GM18909 (cell line): ENCODE results near the gene ATXN1.

Experiments
- ATAC-seq: cut with Tn5 transposase; IDR thresholded peaks from one replicate; pipeline ENCODE4 v1.9.1; 2021; ENCODE audit warnings: mild to moderate bottlenecking; ENCODE audit not compliant: unreplicated experiment, poor library complexity

ATXN1 gene

DNA sequence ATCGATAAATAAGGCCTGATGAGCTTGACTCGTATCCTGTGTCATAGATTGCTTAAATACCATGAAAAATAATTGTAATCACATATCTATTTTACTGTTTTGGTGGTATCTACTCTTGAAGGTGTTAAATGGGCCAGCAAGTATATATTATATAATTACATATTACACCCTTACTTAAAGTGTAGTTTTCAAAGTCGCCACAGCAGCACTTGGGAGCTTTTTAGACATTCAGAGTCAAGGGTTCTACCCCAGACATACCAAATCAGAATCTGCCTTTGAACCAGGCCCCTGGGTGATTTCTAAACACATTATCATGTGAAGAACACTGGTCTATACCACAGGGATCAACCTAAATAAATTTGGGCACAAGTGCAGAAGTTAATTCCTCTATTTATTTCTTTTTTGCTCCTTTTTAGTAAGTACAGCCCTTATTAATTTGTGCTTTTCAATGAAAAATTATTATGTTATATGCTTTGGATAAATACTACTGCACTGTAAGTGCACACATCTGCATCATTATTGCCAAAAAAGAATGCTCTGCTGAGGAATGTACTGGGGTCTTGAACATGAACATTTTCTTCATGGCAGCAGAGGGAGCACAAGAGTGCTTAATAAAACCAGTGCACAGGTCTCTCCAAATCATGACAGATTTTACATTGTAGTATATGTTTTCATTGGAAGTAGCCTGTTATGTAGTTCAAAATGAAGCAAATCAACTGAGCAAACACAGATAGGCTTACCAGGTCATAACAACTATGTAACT lies 3.1 kb upstream of the ATXN1 start:
- ATAC-seq: no peak

- ATAC-seq: peak; percentile 24
These were observed 1.6 kb upstream of the ATXN1 start for GRCh38 chr6:16762550-16763477.

DNA sequence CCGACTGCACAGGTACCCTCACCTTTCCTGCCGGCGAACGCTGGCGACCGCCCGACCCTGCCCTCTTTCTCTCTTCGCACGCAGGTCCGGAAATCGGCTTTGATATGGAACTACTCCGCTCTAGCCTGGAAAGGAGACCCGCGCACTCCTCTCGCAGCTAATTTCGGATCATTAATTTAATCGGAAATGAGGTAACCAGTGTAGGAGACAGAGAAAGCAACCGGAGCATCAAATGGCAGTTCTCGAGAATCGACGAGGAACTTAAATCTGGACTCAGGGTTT lies 949 bp upstream of the ATXN1 start:
- ATAC-seq: peak; percentile 3

- ATAC-seq: peak; percentile 48
These were observed 409 bp upstream of the ATXN1 start for GRCh38 chr6:16761471-16762267.

DNA sequence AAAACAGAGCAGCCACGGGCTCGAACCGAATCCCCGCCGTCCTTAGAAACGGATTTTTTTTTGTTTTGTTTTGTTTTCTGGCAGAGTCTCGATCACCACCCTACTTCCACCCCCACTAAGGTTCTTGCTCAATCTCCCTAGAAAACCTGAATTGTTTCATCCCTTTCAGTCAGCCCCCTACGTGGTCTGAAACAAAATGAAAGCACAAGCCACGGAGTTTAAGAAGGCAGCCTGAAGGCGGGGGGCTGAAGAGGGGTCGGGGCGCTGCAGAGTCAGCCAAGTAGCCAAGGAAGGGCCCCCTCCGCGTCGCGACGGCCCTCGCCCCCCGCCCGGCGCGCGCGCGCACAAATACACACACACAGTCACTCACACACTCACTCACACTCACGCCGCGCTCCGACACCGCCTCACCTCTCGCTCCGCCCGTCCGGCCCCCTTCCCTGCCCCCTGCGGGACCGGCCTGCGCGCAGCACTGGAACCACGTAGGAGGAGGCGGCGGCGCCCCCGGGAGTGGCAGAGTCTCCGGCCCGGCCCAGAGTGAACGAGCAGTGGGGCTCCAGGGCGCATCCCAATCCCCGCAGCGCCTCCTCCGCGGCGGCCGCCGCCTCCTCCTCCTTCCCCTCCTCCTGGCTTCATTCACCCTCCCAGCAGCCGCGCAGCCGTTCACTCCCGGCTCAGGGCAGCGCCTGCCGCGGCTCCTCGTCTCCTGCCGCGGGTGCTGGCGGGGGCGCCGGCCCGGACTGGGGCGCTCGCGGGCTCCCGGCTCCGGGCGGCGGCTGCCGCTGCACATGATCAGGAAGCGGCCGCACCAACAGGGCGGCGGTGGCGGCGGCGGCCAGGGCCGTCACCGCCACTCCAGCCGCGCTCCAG lies 1.4 kb downstream of the ATXN1 start:
- ATAC-seq: peak; percentile 49

GRCh38 chr6:16759181-16759645 lies 2.0 kb downstream of the ATXN1 start:
- ATAC-seq: no peak

- ATAC-seq: no peak
These were observed 2.9 kb downstream of the ATXN1 start for GRCh38 chr6:16758163-16758975.

DNA sequence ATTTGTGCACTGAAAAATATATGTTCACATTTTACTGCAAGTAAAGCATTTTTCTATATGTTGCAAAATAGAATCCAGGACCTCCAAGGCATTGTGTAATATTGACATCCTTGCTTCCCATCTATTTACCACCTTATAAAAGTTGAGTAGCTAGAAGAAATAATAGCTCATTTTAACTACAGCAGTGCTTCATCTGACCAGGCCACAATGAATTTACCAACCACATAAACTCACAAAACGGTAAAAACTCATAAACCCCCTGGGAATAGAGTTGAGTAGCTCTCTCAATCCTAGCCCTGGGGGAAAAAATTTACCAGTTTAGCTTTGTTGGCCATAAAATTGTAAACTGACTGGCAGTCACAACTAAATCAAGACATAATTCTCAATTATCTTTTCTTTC lies 3.9 kb downstream of the ATXN1 start:
- ATAC-seq: no peak

DNA sequence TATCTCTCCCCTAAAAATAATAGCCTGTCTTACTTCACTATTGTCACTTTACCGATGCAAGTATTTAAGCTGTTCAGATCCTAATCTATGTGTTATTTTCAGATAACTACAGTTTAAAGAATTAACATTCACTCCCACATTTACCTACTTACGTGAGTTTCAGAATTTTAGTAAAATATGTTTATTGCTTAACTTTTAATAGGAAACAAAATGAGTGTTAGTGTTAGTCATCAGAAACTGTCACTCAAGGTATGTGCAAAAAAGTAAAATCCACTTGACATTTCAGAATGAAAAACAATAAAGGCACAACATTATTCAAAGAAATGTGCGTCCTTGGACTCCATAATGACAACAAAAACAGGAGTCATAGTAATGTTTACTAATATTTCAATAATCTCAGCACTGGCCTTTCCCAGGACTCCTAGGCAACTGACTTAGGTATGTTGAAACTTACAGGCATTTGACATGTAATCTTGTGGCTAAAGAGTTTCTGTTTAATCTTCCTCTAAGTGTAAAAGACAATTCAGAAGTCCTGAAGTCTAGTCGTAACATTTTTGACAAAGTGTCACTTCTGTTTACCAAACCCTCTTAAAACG lies 4.5 kb downstream of the ATXN1 start:
- no peak for ATAC-seq

DNA sequence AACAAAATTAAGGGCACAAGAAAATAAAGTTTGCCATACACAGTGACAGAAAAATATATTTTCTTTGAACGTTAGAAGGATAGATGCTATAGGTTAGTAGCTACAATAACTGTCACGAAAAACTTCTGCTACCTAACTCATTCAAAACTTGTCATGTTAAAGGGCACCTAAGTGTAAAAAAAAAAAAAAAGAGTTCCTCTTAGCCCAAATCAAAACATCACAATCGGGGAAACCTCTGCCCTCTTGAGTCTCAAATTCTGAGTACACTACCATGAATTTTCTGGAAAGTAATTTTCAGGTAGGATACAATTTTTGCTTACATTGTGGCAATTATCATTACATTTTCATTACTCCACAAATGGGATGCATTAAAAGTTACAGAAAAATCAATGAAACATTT lies 5.7 kb downstream of the ATXN1 start:
- no peak for ATAC-seq

DNA sequence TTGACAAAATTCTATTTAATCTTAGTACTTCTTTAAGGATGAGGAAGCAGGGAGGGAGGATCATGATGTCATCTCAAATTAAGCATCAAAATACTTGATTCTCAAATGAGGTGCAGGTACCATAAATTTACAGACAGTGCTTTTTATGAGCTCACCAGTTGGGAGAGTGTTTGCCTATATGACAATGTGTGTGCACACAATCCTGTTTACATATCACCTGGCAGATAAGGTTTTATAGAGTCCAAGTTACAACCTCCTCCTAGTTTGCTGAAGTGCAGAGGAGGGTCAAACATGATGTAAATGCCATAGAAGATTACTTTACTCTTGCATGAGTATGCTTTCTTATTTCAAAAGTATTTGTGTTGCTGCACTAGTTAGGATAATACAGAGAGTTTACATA lies 6.4 kb downstream of the ATXN1 start:
- ATAC-seq: no peak

- ATAC-seq: no peak
These were observed 7.0 kb downstream of the ATXN1 start for GRCh38 chr6:16754274-16754673.

- ATAC-seq: no peak
These were observed 7.9 kb downstream of the ATXN1 start for GRCh38 chr6:16753341-16753740.

GRCh38 chr6:16752206-16752866 lies 8.9 kb downstream of the ATXN1 start:
- ATAC-seq: no peak

DNA sequence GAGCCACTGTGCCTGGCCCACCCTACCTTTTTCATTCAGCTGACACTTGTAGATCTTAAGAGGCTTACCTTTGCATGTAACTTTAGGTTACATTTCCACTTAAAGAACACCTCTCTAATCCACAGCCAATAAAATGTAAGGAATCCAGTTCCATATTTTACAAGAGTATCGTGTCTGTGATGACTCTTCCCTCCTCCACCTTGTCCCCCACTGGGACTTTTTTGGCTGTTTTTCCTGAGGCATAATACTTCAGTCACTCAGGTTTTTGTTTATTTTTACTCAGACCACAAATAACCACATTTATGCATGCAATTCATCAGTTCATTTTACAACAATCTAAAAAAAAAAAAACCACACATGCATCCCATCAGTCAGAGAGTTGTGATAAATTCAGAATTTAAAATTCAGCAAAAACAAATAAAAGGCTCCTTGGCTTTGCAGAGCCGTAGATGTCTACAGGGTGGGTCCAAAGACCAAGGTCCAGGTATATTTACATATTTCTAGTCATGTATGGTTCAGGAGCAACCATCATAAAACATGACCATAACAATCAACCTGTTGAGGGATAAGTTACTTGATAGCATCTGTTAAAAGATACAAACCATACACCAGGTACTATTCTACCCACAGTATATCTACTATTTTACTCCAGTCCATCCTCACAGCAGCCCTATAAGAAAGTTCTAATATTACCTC lies 9.9 kb downstream of the ATXN1 start:
- no peak for ATAC-seq

DNA sequence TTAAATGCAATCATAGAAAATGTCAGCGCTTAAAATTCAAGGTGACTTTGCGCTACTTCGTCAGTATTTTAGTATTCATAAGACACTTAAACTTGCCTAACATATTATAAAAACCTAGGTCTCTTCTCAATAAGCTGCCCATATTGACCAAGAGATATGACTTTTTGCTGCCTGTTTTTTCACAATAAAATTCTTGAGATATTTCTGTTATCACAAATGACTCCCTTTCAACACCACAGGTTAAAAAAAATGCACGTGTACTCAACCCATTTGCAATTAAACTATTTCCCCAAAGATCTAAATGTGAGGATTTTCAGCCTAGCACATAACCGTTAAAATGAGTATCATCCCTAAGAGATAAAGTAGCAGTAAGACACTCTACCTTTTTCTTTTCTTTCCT lies 10.7 kb downstream of the ATXN1 start:
- no peak for ATAC-seq
